Panc1 (cell line): ENCODE measurements around the gene MAP1B. TPM values are rescaled to one million over a fixed set of nuclear protein-coding genes. Genes with fewer than 3 reads are reported as not detected.

ENCODE experiments used
- ATAC-seq: fragments of 200-7000 bp; cut with Tn5 transposase; 2 replicates; pipeline ENCODE4 v1.9.1; 2020; ENCODE audit warnings: mild to moderate bottlenecking, moderate library complexity
- BruUV-seq: library from RNA; stranded (reverse); fragments of 400-500 nt; replicated peaks from 2 replicates; lab custom pipeline; 2021; lab: Mats Ljungman, UMichigan
- CTCF ChIA-PET: fragments of 300-600 bp; sonication (Branson Sonifier 250); formaldehyde crosslinking; loops from one replicate; lab custom pipeline; 2022; ENCODE audit warnings: antibody characterized with exemption; lab: Charles Lee
- POLR2A ChIA-PET: fragments of 300-600 bp; sonication (Branson Sonifier 250); formaldehyde crosslinking; loops from one replicate; lab custom pipeline; 2022; ENCODE audit warnings: antibody characterized with exemption; lab: Charles Lee
- DNase-seq: peaks from one replicate; pipeline ENCODE4 v3.0.0-alpha.2; 2010; ENCODE audit warnings: low read depth, low spot score
- H3K27ac ChIP-seq: 2 replicates; pipeline ENCODE4 v1.5.1; 2011; ENCODE audit warnings: mild to moderate bottlenecking, low read length, inconsistent platforms
- H3K27me3 ChIP-seq: fragments of 200-500 bp; sonication (Bioruptor generic); 2 replicates; pipeline ENCODE4 v1.6.0; 2014; ENCODE audit warnings: low read length, inconsistent platforms; ENCODE audit not compliant: control insufficient read depth, insufficient read depth
- H3K36me3 ChIP-seq: fragments of 200-500 bp; sonication (Bioruptor generic); 2 replicates; pipeline ENCODE4 v1.5.1; 2014; ENCODE audit warnings: inconsistent platforms, mild to moderate bottlenecking, low read length, moderate library complexity; ENCODE audit not compliant: control insufficient read depth, insufficient read depth
- H3K4me1 ChIP-seq: 2 replicates; pipeline ENCODE4 v1.5.1; 2011; ENCODE audit warnings: inconsistent platforms, mild to moderate bottlenecking, low read length, moderate library complexity; ENCODE audit not compliant: control insufficient read depth, insufficient read depth
- H3K4me3 ChIP-seq, 2 experiments: 2 replicates each; pipeline ENCODE4 v1.5.1; 2011 to 2012; ENCODE audit warnings: low read depth in 2 of 2, low read length in 2 of 2, mild to moderate bottlenecking in 2 of 2, inconsistent platforms in 1 of 2, moderate library complexity in 1 of 2
- H3K9me3 ChIP-seq: fragments of 200-500 bp; sonication (Bioruptor generic); 2 replicates; pipeline ENCODE4 v1.5.1; 2014; ENCODE audit warnings: low read depth, mild to moderate bottlenecking, inconsistent platforms, low read length, moderate library complexity; ENCODE audit not compliant: control insufficient read depth, insufficient read depth
- POLR2AphosphoS5 ChIP-seq: IDR thresholded peaks from 2 replicates; pipeline ENCODE4 v1.6.1; 2012; ENCODE audit warnings: mild to moderate bottlenecking, low read depth, low read length, moderate library complexity
- SIN3A ChIP-seq: IDR thresholded peaks from 2 replicates; pipeline ENCODE4 v1.6.1; 2012; ENCODE audit warnings: low read depth, mild to moderate bottlenecking, low read length, moderate library complexity, borderline replicate concordance; ENCODE audit not compliant: insufficient read depth
- TCF7L2 ChIP-seq: IDR thresholded peaks from 2 replicates; pipeline ENCODE4 v1.6.1; 2011; ENCODE audit warnings: mild to moderate bottlenecking, low read depth, low read length, inconsistent platforms
- in situ Hi-C: cut with HindIII; loops from 2 replicates; pipeline ENCODE4 v1.10.0; 2016; ENCODE audit warnings: low sequenced_read_pairs, low pct_unique_long_range_greater_than_20kb
- intact Hi-C: fragments of 100-400 bp; cut with micrococcal nuclease; formaldehyde crosslinking; loops from one replicate; pipeline ENCODE4 v1.10.0; 2022; ENCODE audit not compliant: unreplicated experiment
- total RNA-seq: library from RNA; stranded (reverse); gene quantifications from one replicate; pipeline ENCODE4 v1.2.1, GENCODE V29; 2021; ENCODE audit not compliant: unreplicated experiment
- TF ChIP-seq, protein P1 (sequence below), 2 experiments: IDR thresholded peaks; 2 replicates each; pipeline ENCODE4 v1.6.1; 2011 to 2012; ENCODE audit warnings: low read depth in 2 of 2, control low read depth in 1 of 2, low read length in 1 of 2, mild to moderate bottlenecking in 1 of 2, moderate library complexity in 1 of 2; ENCODE audit not compliant: insufficient read depth in 1 of 2
- TF ChIP-seq, protein P2 (sequence below): fragments of 450-650 bp; IDR thresholded peaks from 2 replicates; pipeline ENCODE4 v1.5.1; 2017; ENCODE audit warnings: mild to moderate bottlenecking

The MAP1B gene
- total RNA-seq, 1 experiment from 2014 or later = 82.3 TPM

DNA sequence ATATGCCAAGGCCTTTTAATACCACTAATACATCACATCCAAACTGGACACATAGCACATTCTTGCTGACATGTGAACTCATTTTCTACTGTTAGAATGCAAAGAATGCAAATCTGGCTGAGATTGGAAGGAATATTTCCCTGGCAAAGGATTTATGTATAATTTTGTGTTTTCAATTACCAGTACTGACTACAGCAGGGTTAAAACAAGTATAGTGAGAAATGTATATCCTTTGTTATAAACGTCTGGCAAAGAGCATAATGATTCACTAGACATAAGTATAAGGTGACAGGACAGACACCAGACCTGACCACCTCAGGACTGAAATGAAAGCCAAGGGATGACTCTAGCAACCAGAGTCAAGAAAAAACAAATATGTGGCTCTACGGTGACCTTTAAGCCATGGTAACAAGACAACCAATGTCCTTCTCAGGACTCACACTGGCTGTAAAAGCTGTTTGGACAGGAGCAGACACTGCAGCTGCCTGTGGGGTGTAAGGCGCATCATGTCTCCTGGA lies 117.7 kb downstream of the MAP1B start:
- no peaks in the 10 kb centered on the region for H3K9me3 ChIP-seq
- H3K4me1 ChIP-seq = no peaks in the 10 kb centered on the region
- intact Hi-C loops (no loop called here), in situ Hi-C loops (no loop called here)
- ChIA-PET POLR2A (no interaction called here), CTCF (no interaction called here)
- TF ChIP-seq, protein P1, sequence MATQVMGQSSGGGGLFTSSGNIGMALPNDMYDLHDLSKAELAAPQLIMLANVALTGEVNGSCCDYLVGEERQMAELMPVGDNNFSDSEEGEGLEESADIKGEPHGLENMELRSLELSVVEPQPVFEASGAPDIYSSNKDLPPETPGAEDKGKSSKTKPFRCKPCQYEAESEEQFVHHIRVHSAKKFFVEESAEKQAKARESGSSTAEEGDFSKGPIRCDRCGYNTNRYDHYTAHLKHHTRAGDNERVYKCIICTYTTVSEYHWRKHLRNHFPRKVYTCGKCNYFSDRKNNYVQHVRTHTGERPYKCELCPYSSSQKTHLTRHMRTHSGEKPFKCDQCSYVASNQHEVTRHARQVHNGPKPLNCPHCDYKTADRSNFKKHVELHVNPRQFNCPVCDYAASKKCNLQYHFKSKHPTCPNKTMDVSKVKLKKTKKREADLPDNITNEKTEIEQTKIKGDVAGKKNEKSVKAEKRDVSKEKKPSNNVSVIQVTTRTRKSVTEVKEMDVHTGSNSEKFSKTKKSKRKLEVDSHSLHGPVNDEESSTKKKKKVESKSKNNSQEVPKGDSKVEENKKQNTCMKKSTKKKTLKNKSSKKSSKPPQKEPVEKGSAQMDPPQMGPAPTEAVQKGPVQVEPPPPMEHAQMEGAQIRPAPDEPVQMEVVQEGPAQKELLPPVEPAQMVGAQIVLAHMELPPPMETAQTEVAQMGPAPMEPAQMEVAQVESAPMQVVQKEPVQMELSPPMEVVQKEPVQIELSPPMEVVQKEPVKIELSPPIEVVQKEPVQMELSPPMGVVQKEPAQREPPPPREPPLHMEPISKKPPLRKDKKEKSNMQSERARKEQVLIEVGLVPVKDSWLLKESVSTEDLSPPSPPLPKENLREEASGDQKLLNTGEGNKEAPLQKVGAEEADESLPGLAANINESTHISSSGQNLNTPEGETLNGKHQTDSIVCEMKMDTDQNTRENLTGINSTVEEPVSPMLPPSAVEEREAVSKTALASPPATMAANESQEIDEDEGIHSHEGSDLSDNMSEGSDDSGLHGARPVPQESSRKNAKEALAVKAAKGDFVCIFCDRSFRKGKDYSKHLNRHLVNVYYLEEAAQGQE (IDR thresholded peaks at IDR 0.05; ENCODE audit: insufficient read depth in 1 of 2, low read depth in 2 of 2, low read length in 1 of 2) = no peak
- TF ChIP-seq TCF7L2 (no peak), SIN3A (no peak)
- TF ChIP-seq, protein P2, sequence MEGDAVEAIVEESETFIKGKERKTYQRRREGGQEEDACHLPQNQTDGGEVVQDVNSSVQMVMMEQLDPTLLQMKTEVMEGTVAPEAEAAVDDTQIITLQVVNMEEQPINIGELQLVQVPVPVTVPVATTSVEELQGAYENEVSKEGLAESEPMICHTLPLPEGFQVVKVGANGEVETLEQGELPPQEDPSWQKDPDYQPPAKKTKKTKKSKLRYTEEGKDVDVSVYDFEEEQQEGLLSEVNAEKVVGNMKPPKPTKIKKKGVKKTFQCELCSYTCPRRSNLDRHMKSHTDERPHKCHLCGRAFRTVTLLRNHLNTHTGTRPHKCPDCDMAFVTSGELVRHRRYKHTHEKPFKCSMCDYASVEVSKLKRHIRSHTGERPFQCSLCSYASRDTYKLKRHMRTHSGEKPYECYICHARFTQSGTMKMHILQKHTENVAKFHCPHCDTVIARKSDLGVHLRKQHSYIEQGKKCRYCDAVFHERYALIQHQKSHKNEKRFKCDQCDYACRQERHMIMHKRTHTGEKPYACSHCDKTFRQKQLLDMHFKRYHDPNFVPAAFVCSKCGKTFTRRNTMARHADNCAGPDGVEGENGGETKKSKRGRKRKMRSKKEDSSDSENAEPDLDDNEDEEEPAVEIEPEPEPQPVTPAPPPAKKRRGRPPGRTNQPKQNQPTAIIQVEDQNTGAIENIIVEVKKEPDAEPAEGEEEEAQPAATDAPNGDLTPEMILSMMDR = no peak
- no peaks in the 10 kb centered on the region for H3K27me3 ChIP-seq
- no TSS peak for BruUV-seq
- H3K4me3 ChIP-seq = no peak overlapping the region
- H3K27ac ChIP-seq = no peak overlapping the region
- no peak for DNase-seq
- ATAC-seq = no peak
- peaks cover 25% of the 10 kb centered on the region for H3K36me3 ChIP-seq

DNA sequence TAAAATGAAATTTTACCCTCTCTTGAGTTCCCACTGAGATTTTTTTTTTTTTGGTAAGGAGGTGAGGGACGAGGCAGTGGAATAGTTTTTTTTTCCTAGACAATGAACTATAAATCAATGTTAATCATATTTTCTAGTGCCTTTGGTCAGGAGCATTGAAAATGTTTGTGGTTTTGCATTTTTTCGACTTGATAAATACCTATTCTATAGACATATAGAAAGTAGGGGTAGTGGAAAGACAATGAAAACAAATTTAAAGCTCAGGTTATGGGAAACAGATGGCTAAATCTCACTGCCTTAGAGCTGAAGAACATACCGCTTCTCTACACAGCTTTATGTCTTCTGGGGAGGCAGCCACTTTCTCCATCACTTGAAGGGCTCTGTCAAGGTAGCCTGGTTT lies 118.5 kb downstream of the MAP1B start:
- TF ChIP-seq TCF7L2 = no peak
- no peak for TF ChIP-seq POLR2AphosphoS5
- TF ChIP-seq SIN3A = no peak
- TF ChIP-seq, protein P2 = no peak
- TF ChIP-seq, protein P1 (IDR thresholded peaks at IDR 0.05; ENCODE audit: insufficient read depth in 1 of 2, low read depth in 2 of 2, low read length in 1 of 2) = no peak
- in situ Hi-C loops (no loop called here), intact Hi-C loops (no loop called here)
- Histone ChIP-seq H3K27ac (no peak overlapping the region), H3K4me3 (no peak overlapping the region), H3K9me3 (no peaks in the 10 kb centered on the region), H3K27me3 (no peaks in the 10 kb centered on the region), H3K4me1 (no peaks in the 10 kb centered on the region), H3K36me3 (peaks cover 25% of the 10 kb centered on the region; the same call in 1 of the 2 replicates)
- BruUV-seq = no TSS peak
- ChIA-PET POLR2A (no interaction called here), CTCF (interaction anchor here (0.5 kb wide), 1 partner anchor 63 kb away, joined by 3 read pairs; no protein-coding TSS in a partner anchor)
- ATAC-seq (no peak), DNase-seq (no peak)
